Glutamatergic neuron (in vitro differentiated cells): ENCODE results near the gene CLEC16A. TPM values are rescaled to one million over a fixed set of nuclear protein-coding genes. Genes with fewer than 3 reads are reported as not detected.

Source experiments
- DNase-seq: peaks from one replicate; pipeline ENCODE4 v3.0.0; 2022
- H3K27ac Mint-ChIP-seq: one replicate; pipeline ENCODE4 v1.8.0; 2020; ENCODE audit warnings: mild to moderate bottlenecking, mixed read lengths, inconsistent platforms; ENCODE audit not compliant: unreplicated experiment
- H3K27me3 Mint-ChIP-seq: one replicate; pipeline ENCODE4 v1.8.0; 2020; ENCODE audit warnings: mild to moderate bottlenecking, moderate library complexity, mixed read lengths, inconsistent platforms; ENCODE audit not compliant: unreplicated experiment
- H3K36me3 Mint-ChIP-seq: one replicate; pipeline ENCODE4 v1.8.0; 2020; ENCODE audit warnings: mild to moderate bottlenecking, mixed read lengths, inconsistent platforms; ENCODE audit not compliant: unreplicated experiment
- H3K4me1 Mint-ChIP-seq: one replicate; pipeline ENCODE4 v1.8.0; 2020; ENCODE audit warnings: mild to moderate bottlenecking, low read depth, mixed read lengths, inconsistent platforms; ENCODE audit not compliant: unreplicated experiment
- H3K4me3 Mint-ChIP-seq: one replicate; pipeline ENCODE4 v1.8.0; 2020; ENCODE audit warnings: mild to moderate bottlenecking, mixed read lengths, inconsistent platforms; ENCODE audit not compliant: unreplicated experiment
- H3K9me3 Mint-ChIP-seq: one replicate; pipeline ENCODE4 v1.8.0; 2020; ENCODE audit warnings: mild to moderate bottlenecking, moderate library complexity, mixed read lengths, inconsistent platforms; ENCODE audit not compliant: unreplicated experiment
- total RNA-seq: library from RNA; stranded (reverse); fragmentation: NEBNext Ultra II Directional; extraction: Animal tissue kit (Norgen Biotek cat#: 25700); gene quantifications from one replicate; pipeline ENCODE4 v1.2.1, GENCODE V29; 2021; ENCODE audit not compliant: unreplicated experiment
- TF ChIP-seq, protein P1 (sequence below): fragments of 200-600 bp; sonication (generic); IDR thresholded peaks from one replicate; pipeline ENCODE4 v1.5.0; 2021; ENCODE audit not compliant: partially characterized antibody, unreplicated experiment

Gene CLEC16A
- total RNA-seq, 1 donor from 2014 or later, result 43.0 TPM

DNA sequence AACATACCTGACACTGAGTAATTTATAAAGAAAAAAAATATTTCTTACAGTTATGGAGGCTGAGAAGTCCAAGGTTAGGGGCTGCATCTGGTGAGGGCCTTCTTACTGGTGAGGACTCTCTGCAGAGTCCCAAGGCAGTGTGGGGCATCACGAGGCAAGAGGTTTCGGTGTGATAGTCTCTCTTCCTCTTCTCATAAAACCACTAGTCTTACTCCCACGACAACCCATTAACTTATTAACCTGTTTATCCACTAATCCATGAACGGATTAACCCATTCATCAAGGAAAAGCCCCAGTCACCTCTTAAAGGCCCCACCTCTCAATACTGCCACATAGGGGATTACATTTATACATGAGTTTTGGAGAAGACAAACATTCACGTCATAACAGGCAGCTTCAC, 47.2 kb upstream of the CLEC16A start:
- Mint-ChIP-seq H3K9me3 (peaks cover 3% of the 10 kb centered on the region), H3K27ac (no peak overlapping the region), H3K4me1 (no peaks in the 10 kb centered on the region), H3K27me3 (peaks cover 6% of the 10 kb centered on the region), H3K36me3 (no peaks in the 10 kb centered on the region), H3K4me3 (no peak overlapping the region)
- DNase-seq, result no peak
- TF ChIP-seq, protein P1, sequence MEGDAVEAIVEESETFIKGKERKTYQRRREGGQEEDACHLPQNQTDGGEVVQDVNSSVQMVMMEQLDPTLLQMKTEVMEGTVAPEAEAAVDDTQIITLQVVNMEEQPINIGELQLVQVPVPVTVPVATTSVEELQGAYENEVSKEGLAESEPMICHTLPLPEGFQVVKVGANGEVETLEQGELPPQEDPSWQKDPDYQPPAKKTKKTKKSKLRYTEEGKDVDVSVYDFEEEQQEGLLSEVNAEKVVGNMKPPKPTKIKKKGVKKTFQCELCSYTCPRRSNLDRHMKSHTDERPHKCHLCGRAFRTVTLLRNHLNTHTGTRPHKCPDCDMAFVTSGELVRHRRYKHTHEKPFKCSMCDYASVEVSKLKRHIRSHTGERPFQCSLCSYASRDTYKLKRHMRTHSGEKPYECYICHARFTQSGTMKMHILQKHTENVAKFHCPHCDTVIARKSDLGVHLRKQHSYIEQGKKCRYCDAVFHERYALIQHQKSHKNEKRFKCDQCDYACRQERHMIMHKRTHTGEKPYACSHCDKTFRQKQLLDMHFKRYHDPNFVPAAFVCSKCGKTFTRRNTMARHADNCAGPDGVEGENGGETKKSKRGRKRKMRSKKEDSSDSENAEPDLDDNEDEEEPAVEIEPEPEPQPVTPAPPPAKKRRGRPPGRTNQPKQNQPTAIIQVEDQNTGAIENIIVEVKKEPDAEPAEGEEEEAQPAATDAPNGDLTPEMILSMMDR, result no peak

DNA sequence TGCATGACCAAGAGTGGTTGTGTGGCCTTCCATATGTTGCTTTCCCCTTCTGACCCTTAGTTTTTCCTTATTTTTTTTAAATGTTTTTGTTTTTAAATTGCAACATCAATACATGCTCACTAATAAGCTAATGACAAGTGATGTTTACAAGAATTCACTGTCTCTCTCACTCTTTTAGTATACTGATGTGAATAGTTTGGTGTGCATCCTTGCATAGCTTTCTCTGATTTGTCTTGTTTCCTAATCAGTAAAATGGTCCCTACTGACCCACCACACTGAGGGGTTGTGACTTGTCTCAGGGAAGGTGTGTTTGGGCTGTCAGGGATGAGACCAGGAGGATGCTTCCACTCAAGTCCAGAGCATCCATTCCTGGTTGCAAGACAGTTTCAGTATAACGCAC, 41.4 kb upstream of the CLEC16A start:
- no peaks in the 10 kb centered on the region for H3K4me1 Mint-ChIP-seq
- no peak for DNase-seq
- TF ChIP-seq, protein P1, result no peak
- H3K27ac Mint-ChIP-seq, result no peak overlapping the region
- peaks cover 5% of the 10 kb centered on the region for H3K9me3 Mint-ChIP-seq
- peaks cover 5% of the 10 kb centered on the region for H3K27me3 Mint-ChIP-seq
- H3K36me3 Mint-ChIP-seq, result peaks cover 6% of the 10 kb centered on the region
- H3K4me3 Mint-ChIP-seq, result no peak overlapping the region

DNA sequence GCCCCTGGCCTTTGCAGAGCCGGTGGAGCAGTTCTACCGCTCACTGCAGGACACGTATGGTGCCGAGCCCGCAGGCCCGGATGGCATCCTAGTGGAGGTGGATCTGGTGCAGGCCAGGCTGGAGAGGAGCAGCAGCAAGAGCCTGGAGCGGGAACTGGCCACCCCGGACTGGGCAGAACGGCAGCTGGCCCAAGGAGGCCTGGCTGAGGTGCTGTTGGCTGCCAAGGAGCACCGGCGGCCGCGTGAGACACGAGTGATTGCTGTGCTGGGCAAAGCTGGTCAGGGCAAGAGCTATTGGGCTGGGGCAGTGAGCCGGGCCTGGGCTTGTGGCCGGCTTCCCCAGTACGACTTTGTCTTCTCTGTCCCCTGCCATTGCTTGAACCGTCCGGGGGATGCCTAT, 37.9 kb upstream of the CLEC16A start:
- no peak overlapping the region for H3K4me3 Mint-ChIP-seq
- no peak overlapping the region for H3K27ac Mint-ChIP-seq
- peaks cover 3% of the 10 kb centered on the region for H3K27me3 Mint-ChIP-seq
- no peaks in the 10 kb centered on the region for H3K4me1 Mint-ChIP-seq
- peaks cover 10% of the 10 kb centered on the region for H3K9me3 Mint-ChIP-seq
- DNase-seq, result no peak
- TF ChIP-seq, protein P1, result no peak
- peaks cover 6% of the 10 kb centered on the region for H3K36me3 Mint-ChIP-seq

DNA sequence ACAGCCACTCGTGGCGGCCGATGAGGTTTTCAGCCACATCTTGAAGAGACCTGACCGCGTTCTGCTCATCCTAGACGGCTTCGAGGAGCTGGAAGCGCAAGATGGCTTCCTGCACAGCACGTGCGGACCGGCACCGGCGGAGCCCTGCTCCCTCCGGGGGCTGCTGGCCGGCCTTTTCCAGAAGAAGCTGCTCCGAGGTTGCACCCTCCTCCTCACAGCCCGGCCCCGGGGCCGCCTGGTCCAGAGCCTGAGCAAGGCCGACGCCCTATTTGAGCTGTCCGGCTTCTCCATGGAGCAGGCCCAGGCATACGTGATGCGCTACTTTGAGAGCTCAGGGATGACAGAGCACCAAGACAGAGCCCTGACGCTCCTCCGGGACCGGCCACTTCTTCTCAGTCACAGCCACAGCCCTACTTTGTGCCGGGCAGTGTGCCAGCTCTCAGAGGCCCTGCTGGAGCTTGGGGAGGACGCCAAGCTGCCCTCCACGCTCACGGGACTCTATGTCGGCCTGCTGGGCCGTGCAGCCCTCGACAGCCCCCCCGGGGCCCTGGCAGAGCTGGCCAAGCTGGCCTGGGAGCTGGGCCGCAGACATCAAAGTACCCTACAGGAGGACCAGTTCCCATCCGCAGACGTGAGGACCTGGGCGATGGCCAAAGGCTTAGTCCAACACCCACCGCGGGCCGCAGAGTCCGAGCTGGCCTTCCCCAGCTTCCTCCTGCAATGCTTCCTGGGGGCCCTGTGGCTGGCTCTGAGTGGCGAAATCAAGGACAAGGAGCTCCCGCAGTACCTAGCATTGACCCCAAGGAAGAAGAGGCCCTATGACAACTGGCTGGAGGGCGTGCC, 37.2 kb upstream of the CLEC16A start:
- no peaks in the 10 kb centered on the region for H3K4me1 Mint-ChIP-seq
- DNase-seq, result no peak
- peaks cover 10% of the 10 kb centered on the region for H3K9me3 Mint-ChIP-seq
- TF ChIP-seq, protein P1, result no peak
- no peak overlapping the region for H3K27ac Mint-ChIP-seq
- peaks cover 6% of the 10 kb centered on the region for H3K36me3 Mint-ChIP-seq
- H3K4me3 Mint-ChIP-seq, result no peak overlapping the region
- peaks cover 3% of the 10 kb centered on the region for H3K27me3 Mint-ChIP-seq

DNA sequence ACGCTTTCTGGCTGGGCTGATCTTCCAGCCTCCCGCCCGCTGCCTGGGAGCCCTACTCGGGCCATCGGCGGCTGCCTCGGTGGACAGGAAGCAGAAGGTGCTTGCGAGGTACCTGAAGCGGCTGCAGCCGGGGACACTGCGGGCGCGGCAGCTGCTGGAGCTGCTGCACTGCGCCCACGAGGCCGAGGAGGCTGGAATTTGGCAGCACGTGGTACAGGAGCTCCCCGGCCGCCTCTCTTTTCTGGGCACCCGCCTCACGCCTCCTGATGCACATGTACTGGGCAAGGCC, 36.7 kb upstream of the CLEC16A start:
- H3K4me3 Mint-ChIP-seq, result no peak overlapping the region
- H3K9me3 Mint-ChIP-seq, result peaks cover 8% of the 10 kb centered on the region
- TF ChIP-seq, protein P1, result no peak
- H3K27ac Mint-ChIP-seq, result no peak overlapping the region
- no peaks in the 10 kb centered on the region for H3K4me1 Mint-ChIP-seq
- peaks cover 3% of the 10 kb centered on the region for H3K27me3 Mint-ChIP-seq
- peaks cover 4% of the 10 kb centered on the region for H3K36me3 Mint-ChIP-seq
- no peak for DNase-seq
